GM21515 (cell line): ENCODE measurements around the gene PPP2R2C.
A peak's percentile ranks its signal among the peaks of the same experiment; 100 is the strongest.

Source experiments
- ATAC-seq: cut with Tn5 transposase; IDR thresholded peaks from one replicate; pipeline ENCODE4 v1.9.1; 2021; ENCODE audit not compliant: unreplicated experiment

PPP2R2C gene

GRCh38 chr4:6291784-6292297 lies 180.6 kb downstream of the PPP2R2C start:
- ATAC-seq = no peak

- no peak for ATAC-seq
Observed at GRCh38 chr4:6290769-6291547, 181.5 kb downstream of the PPP2R2C start.

GRCh38 chr4:6290256-6290655 lies 182.2 kb downstream of the PPP2R2C start:
- ATAC-seq = no peak

- ATAC-seq = no peak
Observed at GRCh38 chr4:6288871-6289270, 183.5 kb downstream of the PPP2R2C start.

- ATAC-seq = no peak
Observed at GRCh38 chr4:6288342-6288741, 184.1 kb downstream of the PPP2R2C start.

GRCh38 chr4:6287017-6287788 lies 185.2 kb downstream of the PPP2R2C start:
- ATAC-seq = no peak

GRCh38 chr4:6283282-6283681 lies 189.1 kb downstream of the PPP2R2C start:
- ATAC-seq = no peak

GRCh38 chr4:6282314-6282771 lies 190.1 kb downstream of the PPP2R2C start:
- no peak for ATAC-seq

GRCh38 chr4:6281436-6282313 lies 190.7 kb downstream of the PPP2R2C start:
- ATAC-seq = no peak

- no peak for ATAC-seq
Observed at GRCh38 chr4:6280365-6280996, 191.9 kb downstream of the PPP2R2C start.

- no peak for ATAC-seq
Observed at GRCh38 chr4:6279582-6280289, 192.7 kb downstream of the PPP2R2C start.

- ATAC-seq = peak; percentile 94
Observed at GRCh38 chr4:6278801-6279197, 193.6 kb downstream of the PPP2R2C start.

GRCh38 chr4:6277935-6278800 lies 194.2 kb downstream of the PPP2R2C start:
- no peak for ATAC-seq

GRCh38 chr4:6277139-6277802 lies 195.1 kb downstream of the PPP2R2C start:
- no peak for ATAC-seq

GRCh38 chr4:6275898-6276806 lies 196.3 kb downstream of the PPP2R2C start:
- ATAC-seq = no peak

GRCh38 chr4:6275351-6275750 lies 197.1 kb downstream of the PPP2R2C start:
- no peak for ATAC-seq

- ATAC-seq = no peak
Observed at GRCh38 chr4:6273661-6273990, 198.8 kb downstream of the PPP2R2C start.
